Kidney (tissue), 14 donors: Measurements from ENCODE around the gene TMEM51. TPM values are rescaled to one million over a fixed set of nuclear protein-coding genes. Genes with fewer than 3 reads are reported as not detected.

Experiments
- DNase-seq, 5 donors: peaks; one replicate each; pipeline ENCODE4 v3.0.0-alpha.2; 2013 to 2020
- FAIRE-seq: peaks from 2 replicates; lab custom pipeline; 2012; peaks lifted over from hg19 to GRCh38; lab: Jason Lieb, UNC
- H3K27ac ChIP-seq, 2 donors: one replicate each; pipeline ENCODE4 v1.7.0; 2013; ENCODE audit warnings: low read depth in 2 of 2, low read length in 2 of 2, inconsistent platforms in 1 of 2
- H3K27me3 ChIP-seq: one replicate; pipeline ENCODE4 v1.7.1; 2013; ENCODE audit warnings: low read length, inconsistent platforms; ENCODE audit not compliant: control insufficient read depth, insufficient read depth
- H3K36me3 ChIP-seq, 3 donors: one replicate each; pipeline versions ENCODE4 v1.7.0 to v1.7.1; 2013; ENCODE audit warnings: low read length in 3 of 3, control low read depth in 1 of 3, inconsistent platforms in 1 of 3; ENCODE audit not compliant: insufficient read depth in 3 of 3, control insufficient read depth in 2 of 3
- H3K4me1 ChIP-seq, 3 donors: one replicate each; pipeline versions ENCODE4 v1.7.0 to v1.7.1; 2013; ENCODE audit warnings: low read length in 3 of 3, inconsistent platforms in 1 of 3, low read depth in 1 of 3; ENCODE audit not compliant: control insufficient read depth in 2 of 3, insufficient read depth in 2 of 3
- H3K4me3 ChIP-seq, 3 donors: one replicate each; pipeline versions ENCODE4 v1.7.0 to v1.8.1; 2013; ENCODE audit warnings: low read length in 3 of 3, control low read depth in 1 of 3, inconsistent platforms in 1 of 3
- H3K9ac ChIP-seq, 3 donors: one replicate each; pipeline versions ENCODE4 v1.7.0 to v1.7.1; 2013; ENCODE audit warnings: low read length in 3 of 3, control low read depth in 1 of 3, inconsistent platforms in 1 of 3
- H3K9me3 ChIP-seq, 3 donors: one replicate each; pipeline versions ENCODE4 v1.7.0 to v1.7.1; 2013; ENCODE audit warnings: low read length in 3 of 3, control low read depth in 1 of 3, inconsistent platforms in 1 of 3; ENCODE audit not compliant: control insufficient read depth in 2 of 3, insufficient read depth in 1 of 3
- CTCF ChIP-seq: IDR thresholded peaks from 3 replicates; pipeline ENCODE4 v1.5.1; 2012; ENCODE audit warnings: mild to moderate bottlenecking, moderate library complexity, borderline replicate concordance; ENCODE audit not compliant: insufficient read depth; ENCODE audit errors: extremely low read depth
- intact Hi-C: fragments of 100-400 bp; cut with DNase I; formaldehyde crosslinking; loops from one replicate; pipeline ENCODE4 v1.11.1; 2022
- polyA plus RNA-seq: library from polyadenylated mRNA; stranded (reverse); fragments of 350-450 nt; fragmentation: Illumina TruSeq; extraction: RNeasy Lipid Tissue Mini Kit (QIAGEN cat#74804); gene quantifications from one replicate; pipeline ENCODE4 v1.2.3, GENCODE V29; 2014; ENCODE audit warnings: low read depth, low replicate concordance; ENCODE audit not compliant: insufficient read depth
- total RNA-seq: library from RNA; stranded (reverse); fragmentation: NEBNext Ultra II Directional; extraction: Animal tissue kit (Norgen Biotek cat#: 25700); gene quantifications from one replicate; pipeline ENCODE4 v1.2.1, GENCODE V29; 2021
- donor health status: control.
- donor health status: control.
- donor health status: control.
- donor health status: control.
- donor health status: control.
- donor health status: DM: yes; HTN: yes; CAD: no.
- donor health status: Normal renal cell carcinoma (clear cell type).

Gene TMEM51
- total and polyA plus RNA-seq, 2 donors from 2014 or later: 38.1 to 48.4 TPM

DNA sequence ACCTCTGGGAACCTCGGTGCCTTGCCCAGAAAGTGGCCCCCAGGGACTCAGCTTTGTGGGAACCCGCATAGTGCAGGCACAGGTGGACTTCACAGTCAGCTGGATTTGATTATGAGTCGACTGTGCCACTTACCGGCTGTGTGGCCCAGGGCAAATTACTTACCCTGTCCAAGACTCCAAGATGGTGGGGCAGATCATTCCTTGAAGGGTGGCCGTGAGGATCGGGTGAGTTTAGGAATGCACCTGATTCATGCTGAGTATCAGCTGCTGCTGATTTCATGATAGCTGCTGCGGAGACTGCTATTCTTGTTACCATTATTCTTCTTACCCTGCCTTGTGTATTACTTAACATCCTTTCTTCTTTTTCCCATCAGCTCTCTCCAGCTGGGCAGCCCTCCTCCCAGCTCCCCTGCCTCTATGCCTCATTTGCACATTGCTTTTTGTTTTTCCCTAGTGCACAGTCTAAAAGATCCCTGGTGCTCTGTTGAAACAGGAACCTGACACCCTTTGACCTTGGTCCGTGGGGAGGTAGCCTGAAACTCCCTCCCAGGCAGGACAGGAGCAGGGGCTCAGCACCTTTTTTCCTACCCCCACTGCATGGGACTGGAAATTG lies 53.0 kb downstream of the TMEM51 start:
- intact Hi-C loops: no loop called here
- no peaks in the 10 kb centered on the region for H3K36me3 ChIP-seq
- H3K27me3 ChIP-seq: no peaks in the 10 kb centered on the region
- DNase-seq (peak in 3 of 5 donors; percentile 71 to 81 (median 73)), FAIRE-seq (no peak)
- H3K4me1 ChIP-seq: peaks cover 0 to 62% (median 53%) of the 10 kb centered on the region in 3 donors
- TF ChIP-seq CTCF: no peak
- no peaks in the 10 kb centered on the region for H3K9me3 ChIP-seq
- peak overlapping the region; percentile 74 to 78 for H3K27ac ChIP-seq
- peak overlapping the region in 1 of 3 donors; percentile 20 for H3K4me3 ChIP-seq
- peak overlapping the region in 1 of 3 donors; percentile 42 for H3K9ac ChIP-seq

DNA sequence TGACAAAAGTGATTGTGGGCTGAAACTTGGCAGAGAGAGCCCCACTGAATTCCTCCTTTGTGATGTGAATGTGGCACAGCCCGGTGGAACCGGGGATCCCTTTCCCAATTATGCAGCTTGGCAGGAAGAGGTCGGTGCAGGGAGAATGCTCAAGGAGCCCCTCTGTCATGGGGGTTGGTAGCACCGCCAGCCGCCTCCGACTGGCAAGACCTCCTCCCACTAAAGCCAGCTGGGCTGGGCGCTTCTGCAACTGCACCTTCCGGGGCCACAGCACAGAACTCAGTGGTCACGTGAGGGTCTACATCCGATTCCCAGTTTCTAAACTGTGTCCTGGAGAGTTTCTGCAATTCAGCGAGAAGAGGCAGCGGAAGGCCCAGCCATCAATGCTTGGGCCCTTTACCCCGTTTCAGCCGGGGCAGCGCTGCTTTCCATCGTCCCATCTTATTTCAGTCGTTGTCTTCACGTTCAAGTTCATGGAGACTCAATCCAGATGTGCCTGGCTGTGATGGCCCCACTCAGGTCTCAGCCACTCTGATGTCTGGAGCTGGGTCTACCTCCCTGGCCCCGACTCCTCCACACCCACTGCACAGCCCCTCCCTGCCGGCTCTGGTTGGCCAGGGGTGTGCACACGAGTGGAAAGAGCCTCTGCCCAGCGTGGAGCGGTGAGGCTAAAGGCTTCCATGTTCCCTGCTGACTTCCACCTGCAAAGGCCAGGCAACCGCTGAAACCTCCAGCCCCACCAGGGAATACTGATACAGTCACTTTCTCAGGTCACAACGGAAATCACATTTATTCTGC lies 53.7 kb downstream of the TMEM51 start:
- peak overlapping the region in 1 of 3 donors; percentile 42 for H3K9ac ChIP-seq
- no peak overlapping the region for H3K4me3 ChIP-seq
- intact Hi-C loops: no loop called here
- FAIRE-seq: no peak
- peak in 3 of 5 donors; percentile 59 to 64 (median 61) for DNase-seq
- H3K27me3 ChIP-seq: no peaks in the 10 kb centered on the region
- peak overlapping the region; percentile 74 to 78 for H3K27ac ChIP-seq
- H3K9me3 ChIP-seq: no peaks in the 10 kb centered on the region
- no peaks in the 10 kb centered on the region for H3K36me3 ChIP-seq
- TF ChIP-seq CTCF: no peak
- H3K4me1 ChIP-seq: peaks cover 0 to 62% (median 49%) of the 10 kb centered on the region in 3 donors

DNA sequence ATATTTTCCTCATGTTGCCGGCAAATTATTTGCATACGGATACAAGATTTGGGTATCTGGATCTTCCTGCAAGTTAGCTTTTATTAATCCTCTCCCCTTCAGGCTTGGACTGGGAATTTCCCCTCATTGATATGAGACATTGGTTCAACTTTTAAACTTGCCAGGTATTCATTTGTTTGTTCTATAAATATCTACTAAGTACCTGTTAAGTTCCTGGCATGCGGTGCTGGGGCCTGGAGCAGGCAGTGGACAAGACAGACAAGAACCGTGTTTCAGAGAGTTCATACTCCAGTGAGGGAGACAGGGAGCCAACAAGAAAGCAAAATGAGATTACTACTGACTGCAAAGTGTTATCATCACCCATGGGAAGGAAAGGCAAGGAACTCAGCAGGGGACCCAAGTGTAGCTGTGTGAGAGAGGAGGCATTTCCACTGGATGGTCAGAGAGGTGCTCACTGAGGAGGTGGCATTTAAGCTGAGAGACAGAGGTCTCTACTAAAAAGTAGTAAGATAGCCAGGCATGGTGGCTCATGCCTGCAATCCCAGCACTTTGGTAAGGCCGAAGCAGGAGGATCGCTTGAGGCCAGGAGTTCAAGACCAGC lies 54.4 kb downstream of the TMEM51 start:
- no peak for FAIRE-seq
- Histone ChIP-seq H3K4me1 (peaks cover under 1 to 61% (median 49%) of the 10 kb centered on the region in 3 donors), H3K27me3 (no peaks in the 10 kb centered on the region), H3K9me3 (no peaks in the 10 kb centered on the region), H3K36me3 (no peaks in the 10 kb centered on the region), H3K9ac (no peak overlapping the region), H3K4me3 (no peak overlapping the region), H3K27ac (peak overlapping the region; percentile 74 to 78)
- no peak for TF ChIP-seq CTCF
- no peak for DNase-seq
- intact Hi-C loops: no loop called here
